PC-9 (cell line): ENCODE data around the gene TLE4. TPM values are rescaled to one million over a fixed set of nuclear protein-coding genes. Genes with fewer than 3 reads are reported as not detected.

Experiments used
- BruUV-seq: library from RNA; stranded (reverse); fragments of 400-500 nt; replicated peaks from 2 replicates; lab custom pipeline; 2021; lab: Mats Ljungman, UMichigan
- CTCF ChIA-PET: fragments of 300-600 bp; sonication (Branson Sonifier 250); formaldehyde crosslinking; loops from one replicate; lab custom pipeline; 2022; ENCODE audit warnings: antibody characterized with exemption; lab: Charles Lee
- POLR2A ChIA-PET: fragments of 300-600 bp; sonication (Branson Sonifier 250); formaldehyde crosslinking; loops from one replicate; lab custom pipeline; 2022; ENCODE audit warnings: antibody characterized with exemption; ENCODE audit not compliant: unreplicated experiment; lab: Charles Lee
- DNase-seq, 2 experiments: peaks; one replicate each; pipeline versions ENCODE4 v3.0.0 to v3.0.0-alpha.2; 2015 to 2022; ENCODE audit warnings: mixed read lengths in 1 of 2
- H2AFZ ChIP-seq: fragments of 200-600 bp; sonication (generic); 2 replicates; pipeline ENCODE4 v1.8.1; 2017; ENCODE audit warnings: antibody characterized with exemption
- H3F3A ChIP-seq: fragments of 200-600 bp; sonication (generic); 2 replicates; pipeline ENCODE4 v1.8.1; 2017; ENCODE audit warnings: antibody characterized with exemption, mild to moderate bottlenecking, low read depth; ENCODE audit not compliant: insufficient read depth
- H3K27ac ChIP-seq: fragments of 200-600 bp; sonication (generic); 2 replicates; pipeline ENCODE4 v1.6.1; 2016; ENCODE audit warnings: mixed run types
- H3K27me3 ChIP-seq: fragments of 200-600 bp; sonication (generic); 2 replicates; pipeline ENCODE4 v1.6.1; 2016; ENCODE audit warnings: low read depth, mixed run types; ENCODE audit not compliant: insufficient read depth
- H3K36me3 ChIP-seq: fragments of 200-600 bp; sonication (generic); 2 replicates; pipeline ENCODE4 v1.6.1; 2016; ENCODE audit warnings: low read depth, mixed run types
- H3K4me1 ChIP-seq: fragments of 200-600 bp; sonication (generic); replicated peaks from 2 replicates; pipeline ENCODE4 v1.6.1; 2016; ENCODE audit warnings: mixed run types; ENCODE audit not compliant: insufficient read depth
- H3K4me2 ChIP-seq: fragments of 200-600 bp; sonication (generic); 2 replicates; pipeline ENCODE4 v1.6.1; 2017; ENCODE audit warnings: mixed run types
- H3K4me3 ChIP-seq: fragments of 200-600 bp; sonication (generic); 2 replicates; pipeline ENCODE4 v1.6.1; 2016; ENCODE audit warnings: mixed run types
- H3K79me2 ChIP-seq: fragments of 200-600 bp; sonication (generic); 2 replicates; pipeline ENCODE4 v1.6.1; 2017; ENCODE audit warnings: low read depth, mixed run types
- H3K9me2 ChIP-seq: fragments of 200-600 bp; sonication (generic); 2 replicates; pipeline ENCODE4 v1.8.1; 2017; ENCODE audit warnings: mild to moderate bottlenecking; ENCODE audit not compliant: insufficient read depth
- H3K9me3 ChIP-seq: fragments of 200-600 bp; sonication (generic); 2 replicates; pipeline ENCODE4 v1.8.1; 2016; ENCODE audit warnings: low read depth; ENCODE audit not compliant: insufficient read depth
- H4K20me1 ChIP-seq: fragments of 200-600 bp; sonication (generic); 2 replicates; pipeline ENCODE4 v1.8.1; 2017; ENCODE audit not compliant: insufficient read depth
- CTCF ChIP-seq: fragments of 200-600 bp; sonication (generic); conservative IDR thresholded peaks from 2 replicates; pipeline ENCODE4 v1.6.1; 2017; ENCODE audit warnings: mixed run types, antibody characterized with exemption, mild to moderate bottlenecking, moderate library complexity
- EZH2 ChIP-seq: fragments of 200-600 bp; sonication (generic); IDR thresholded peaks from 2 replicates; pipeline ENCODE4 v1.8.0; 2017; ENCODE audit warnings: antibody characterized with exemption, low read depth
- intact Hi-C: fragments of 100-400 bp; cut with micrococcal nuclease; formaldehyde crosslinking; loops from one replicate; pipeline ENCODE4 v1.10.0; 2022; ENCODE audit not compliant: unreplicated experiment
- total RNA-seq: library from RNA; stranded (reverse); gene quantifications from 2 replicates; pipeline ENCODE4 v1.2.3, GENCODE V29; 2021

TLE4 gene
- total RNA-seq, 1 experiment from 2014 or later = not detected

- Histone ChIP-seq H3K27me3 (no peaks in the 10 kb centered on the region), H3K27ac (no peak overlapping the region), H3K9me3 (no peaks in the 10 kb centered on the region), H3K4me2 (no peak overlapping the region), H2AFZ (no peak overlapping the region), H3K36me3 (no peaks in the 10 kb centered on the region), H3K4me1 (no peaks in the 10 kb centered on the region), H3K9me2 (no peaks in the 10 kb centered on the region), H3K4me3 (no peak overlapping the region), H3K79me2 (no peaks in the 10 kb centered on the region), H4K20me1 (no peaks in the 10 kb centered on the region), H3F3A (no peaks in the 10 kb centered on the region)
- ChIA-PET CTCF (interaction anchor here (0.6 kb wide), 1 partner anchor 33 kb away, joined by 3 read pairs; no protein-coding TSS in a partner anchor), POLR2A (no interaction called here)
- TF ChIP-seq CTCF (no peak), EZH2 (no peak)
- no TSS peak for BruUV-seq
- DNase-seq = no peak
- intact Hi-C loops = no loop called here
These were observed 113.2 kb downstream of the TLE4 start for GRCh38 chr9:79684711-79685575.

- intact Hi-C loops = no loop called here
- Histone ChIP-seq H3K4me1 (no peaks in the 10 kb centered on the region), H4K20me1 (no peaks in the 10 kb centered on the region), H3K27me3 (no peaks in the 10 kb centered on the region), H2AFZ (no peak overlapping the region), H3K4me2 (no peak overlapping the region), H3K79me2 (no peaks in the 10 kb centered on the region), H3K27ac (no peak overlapping the region), H3F3A (no peaks in the 10 kb centered on the region), H3K9me3 (no peaks in the 10 kb centered on the region), H3K4me3 (no peak overlapping the region), H3K36me3 (no peaks in the 10 kb centered on the region), H3K9me2 (no peaks in the 10 kb centered on the region)
- TF ChIP-seq CTCF = no peak
- no peak for TF ChIP-seq EZH2
- ChIA-PET POLR2A (no interaction called here), CTCF (no interaction called here)
- no TSS peak for BruUV-seq
- no peak for DNase-seq
These were observed 113.8 kb downstream of the TLE4 start for GRCh38 chr9:79685577-79685976.

GRCh38 chr9:79686381-79687130, 114.8 kb downstream of the TLE4 start:
- BruUV-seq = no TSS peak
- TF ChIP-seq EZH2 (no peak), CTCF (no peak)
- Histone ChIP-seq H3K9me3 (no peaks in the 10 kb centered on the region), H4K20me1 (no peaks in the 10 kb centered on the region), H3K27ac (no peak overlapping the region), H3F3A (no peaks in the 10 kb centered on the region), H3K9me2 (no peaks in the 10 kb centered on the region), H3K4me2 (no peak overlapping the region), H3K79me2 (no peaks in the 10 kb centered on the region), H3K36me3 (no peaks in the 10 kb centered on the region), H3K4me1 (no peaks in the 10 kb centered on the region), H3K27me3 (no peaks in the 10 kb centered on the region), H2AFZ (no peak overlapping the region), H3K4me3 (no peak overlapping the region)
- no peak for DNase-seq
- intact Hi-C loops = no loop called here
- POLR2A ChIA-PET = no interaction called here
- CTCF ChIA-PET = no interaction called here
